ENCODE results near the gene TOB2. TPM values are rescaled to one million over a fixed set of nuclear protein-coding genes. Genes with fewer than 3 reads are reported as not detected.

TOB2 gene
- total and polyA plus RNA-seq, 7 experiments from 2014 or later: 8.2 to 37.8 (median 25.0) TPM

- intact Hi-C loops (cut with micrococcal nuclease): no loop called here
- peaks cover 24 to 77% (median 69%) of the 10 kb centered on the region in 7 donors for H3K4me1 Mint-ChIP-seq
- Histone ChIP-seq H3K27me3 (ENCODE audit: control insufficient read depth in 2 of 2, insufficient read depth in 2 of 2, low read length in 2 of 2) (no peaks in the 10 kb centered on the region), H3K27ac (ENCODE audit: low read depth, low read length) (no peak overlapping the region), H3K9me3 (ENCODE audit: control insufficient read depth in 2 of 3, low read length in 3 of 3) (no peaks in the 10 kb centered on the region), H3K4me3 (ENCODE audit: low read length) (no peak overlapping the region), H3K36me3 (ENCODE audit: control insufficient read depth in 2 of 3, insufficient read depth in 3 of 3, low read length in 3 of 3) (peaks cover 0 to 8% (median 0%) of the 10 kb centered on the region in 3 experiments), H3K4me1 (ENCODE audit: control insufficient read depth in 2 of 2, insufficient read depth in 2 of 2, low read length in 2 of 2) (no peaks in the 10 kb centered on the region)
- ChIA-PET POLR2A (interaction anchor here (0.6 to 1.1 kb wide), 3 partner anchors 22 to 42 kb away, joined by 3 read pairs; no protein-coding TSS in a partner anchor), CTCF (interaction anchor here (0.6 kb wide), 1 partner anchor 78 kb away, joined by 3 read pairs; no protein-coding TSS in a partner anchor)
- no peak for DNase-seq
- H3K36me3 Mint-ChIP-seq: peaks cover 0 to 10% (median 0%) of the 10 kb centered on the region in 5 donors
- H3K27ac Mint-ChIP-seq: peak overlapping the region in 2 of 9 donors; percentile 31 to 80
- ATAC-seq: no peak
- no peaks in the 10 kb centered on the region for H3K9me3 Mint-ChIP-seq
- no peaks in the 10 kb centered on the region for H3K27me3 Mint-ChIP-seq
- no peak overlapping the region for H3K4me3 Mint-ChIP-seq
Measured at GRCh38 chr22:41485033-41485432, 38.4 kb upstream of the TOB2 start.

GRCh38 chr22:41482319-41482935 lies 35.8 kb upstream of the TOB2 start:
- no peak for ATAC-seq
- Mint-ChIP-seq H3K9me3 (no peaks in the 10 kb centered on the region), H3K4me3 (no peak overlapping the region), H3K27ac (peak overlapping the region in 4 of 9 donors; percentile 6 to 54 (median 20)), H3K4me1 (peaks cover 18 to 67% (median 53%) of the 10 kb centered on the region in 7 donors), H3K36me3 (peaks cover 0 to 14% (median 0%) of the 10 kb centered on the region in 5 donors), H3K27me3 (no peaks in the 10 kb centered on the region)
- intact Hi-C loops (cut with micrococcal nuclease): no loop called here
- DNase-seq: no peak
- ChIA-PET POLR2A (interaction anchor here (0.6 to 1.6 kb wide), 5 partner anchors 9 to 621 kb away, joined by 3 to 6 read pairs (median 4); partner anchors contain the start of genes ACO2 and PHF5A), CTCF (no interaction called here)
- Histone ChIP-seq H3K4me3 (ENCODE audit: low read length) (no peak overlapping the region), H3K4me1 (ENCODE audit: control insufficient read depth in 2 of 2, insufficient read depth in 2 of 2, low read length in 2 of 2) (no peaks in the 10 kb centered on the region), H3K36me3 (ENCODE audit: control insufficient read depth in 2 of 3, insufficient read depth in 3 of 3, low read length in 3 of 3) (peaks cover 0 to 14% (median 0%) of the 10 kb centered on the region in 3 experiments), H3K27me3 (ENCODE audit: control insufficient read depth in 2 of 2, insufficient read depth in 2 of 2, low read length in 2 of 2) (no peaks in the 10 kb centered on the region), H3K9me3 (ENCODE audit: control insufficient read depth in 2 of 3, low read length in 3 of 3) (no peaks in the 10 kb centered on the region), H3K27ac (ENCODE audit: low read depth, low read length) (no peak overlapping the region)

- H3K27me3 ChIP-seq (ENCODE audit: control insufficient read depth in 2 of 2, insufficient read depth in 2 of 2, low read length in 2 of 2): no peaks in the 10 kb centered on the region
- peaks cover 18 to 62% (median 48%) of the 10 kb centered on the region in 7 donors for H3K4me1 Mint-ChIP-seq
- H3K4me3 Mint-ChIP-seq: no peak overlapping the region
- no peaks in the 10 kb centered on the region for H3K27me3 Mint-ChIP-seq
- peaks cover 0 to 12% (median 0%) of the 10 kb centered on the region in 5 donors for H3K36me3 Mint-ChIP-seq
- CTCF ChIA-PET: no interaction called here
- no peak overlapping the region for H3K27ac ChIP-seq (ENCODE audit: low read depth, low read length)
- H3K9me3 ChIP-seq (ENCODE audit: control insufficient read depth in 2 of 3, low read length in 3 of 3): no peaks in the 10 kb centered on the region
- no peak overlapping the region for H3K4me3 ChIP-seq (ENCODE audit: low read length)
- no peaks in the 10 kb centered on the region for H3K9me3 Mint-ChIP-seq
- POLR2A ChIA-PET: interaction anchor here (0.6 to 1.6 kb wide), 5 partner anchors 10 to 621 kb away, joined by 3 to 6 read pairs (median 4); partner anchors contain the start of genes ACO2 and PHF5A
- peaks cover 0 to 14% (median 0%) of the 10 kb centered on the region in 3 experiments for H3K36me3 ChIP-seq (ENCODE audit: control insufficient read depth in 2 of 3, insufficient read depth in 3 of 3, low read length in 3 of 3)
- intact Hi-C loops (cut with micrococcal nuclease): no loop called here
- H3K27ac Mint-ChIP-seq: peak overlapping the region in 1 of 9 donors; percentile 6
- H3K4me1 ChIP-seq (ENCODE audit: control insufficient read depth in 2 of 2, insufficient read depth in 2 of 2, low read length in 2 of 2): no peaks in the 10 kb centered on the region
- ATAC-seq (no peak), DNase-seq (no peak)
Measured at GRCh38 chr22:41481925-41482318, 35.3 kb upstream of the TOB2 start.

GRCh38 chr22:41481131-41481830 lies 34.7 kb upstream of the TOB2 start:
- Mint-ChIP-seq H3K9me3 (no peaks in the 10 kb centered on the region), H3K27me3 (no peaks in the 10 kb centered on the region), H3K4me3 (no peak overlapping the region), H3K27ac (peak overlapping the region in 1 of 9 donors; percentile 12), H3K4me1 (peaks cover 18 to 57% (median 46%) of the 10 kb centered on the region in 7 donors), H3K36me3 (peaks cover 0 to 9% (median 0%) of the 10 kb centered on the region in 5 donors)
- Histone ChIP-seq H3K4me3 (ENCODE audit: low read length) (no peak overlapping the region), H3K9me3 (ENCODE audit: control insufficient read depth in 2 of 3, low read length in 3 of 3) (no peaks in the 10 kb centered on the region), H3K27me3 (ENCODE audit: control insufficient read depth in 2 of 2, insufficient read depth in 2 of 2, low read length in 2 of 2) (no peaks in the 10 kb centered on the region), H3K27ac (ENCODE audit: low read depth, low read length) (no peak overlapping the region), H3K4me1 (ENCODE audit: control insufficient read depth in 2 of 2, insufficient read depth in 2 of 2, low read length in 2 of 2) (no peaks in the 10 kb centered on the region), H3K36me3 (ENCODE audit: control insufficient read depth in 2 of 3, insufficient read depth in 3 of 3, low read length in 3 of 3) (peaks cover 0 to 14% (median 0%) of the 10 kb centered on the region in 3 experiments)
- ChIA-PET POLR2A (interaction anchor here (1.2 to 4.0 kb wide), 2 partner anchors 12 to 43 kb away, joined by 3 to 21 read pairs; partner anchors contain the start of genes ACO2 and PHF5A), CTCF (interaction anchor here (0.6 kb wide), 1 partner anchor 12 kb away, joined by 3 read pairs; no protein-coding TSS in a partner anchor)
- intact Hi-C loops (cut with micrococcal nuclease): no loop called here
- ATAC-seq (no peak), DNase-seq (no peak)

GRCh38 chr22:41480397-41480735 lies 33.8 kb upstream of the TOB2 start:
- H3K36me3 Mint-ChIP-seq: peaks cover 0 to 4% (median 0%) of the 10 kb centered on the region in 5 donors
- H3K27ac ChIP-seq (ENCODE audit: low read depth, low read length): no peak overlapping the region
- intact Hi-C loops (cut with micrococcal nuclease): no loop called here
- H3K4me1 ChIP-seq (ENCODE audit: control insufficient read depth in 2 of 2, insufficient read depth in 2 of 2, low read length in 2 of 2): no peaks in the 10 kb centered on the region
- H3K9me3 Mint-ChIP-seq: no peaks in the 10 kb centered on the region
- H3K27me3 Mint-ChIP-seq: no peaks in the 10 kb centered on the region
- POLR2A ChIA-PET: interaction anchor here (1.2 to 4.0 kb wide), 2 partner anchors 11 to 44 kb away, joined by 3 to 21 read pairs; partner anchors contain the start of genes ACO2 and PHF5A
- H3K4me1 Mint-ChIP-seq: peaks cover 14 to 51% (median 40%) of the 10 kb centered on the region in 7 donors
- no peak for DNase-seq
- no peak for ATAC-seq
- CTCF ChIA-PET: no interaction called here
- H3K4me3 Mint-ChIP-seq: no peak overlapping the region
- H3K36me3 ChIP-seq (ENCODE audit: control insufficient read depth in 2 of 3, insufficient read depth in 3 of 3, low read length in 3 of 3): peaks cover 0 to 14% (median 0%) of the 10 kb centered on the region in 3 experiments
- no peak overlapping the region for H3K4me3 ChIP-seq (ENCODE audit: low read length)
- no peaks in the 10 kb centered on the region for H3K9me3 ChIP-seq (ENCODE audit: control insufficient read depth in 2 of 3, low read length in 3 of 3)
- H3K27ac Mint-ChIP-seq: no peak overlapping the region
- H3K27me3 ChIP-seq (ENCODE audit: control insufficient read depth in 2 of 2, insufficient read depth in 2 of 2, low read length in 2 of 2): no peaks in the 10 kb centered on the region

- Histone ChIP-seq H3K9me3 (ENCODE audit: control insufficient read depth in 2 of 3, low read length in 3 of 3) (no peaks in the 10 kb centered on the region), H3K4me3 (ENCODE audit: low read length) (no peak overlapping the region), H3K4me1 (ENCODE audit: control insufficient read depth in 2 of 2, insufficient read depth in 2 of 2, low read length in 2 of 2) (no peaks in the 10 kb centered on the region), H3K36me3 (ENCODE audit: control insufficient read depth in 2 of 3, insufficient read depth in 3 of 3, low read length in 3 of 3) (peaks cover 0 to 14% (median 0%) of the 10 kb centered on the region in 3 experiments), H3K27me3 (ENCODE audit: control insufficient read depth in 2 of 2, insufficient read depth in 2 of 2, low read length in 2 of 2) (no peaks in the 10 kb centered on the region), H3K27ac (ENCODE audit: low read depth, low read length) (no peak overlapping the region)
- CTCF ChIA-PET: interaction anchor here (0.6 kb wide), 1 partner anchor 1181 kb away, joined by 3 read pairs; no protein-coding TSS in a partner anchor
- no peak for ATAC-seq
- H3K36me3 Mint-ChIP-seq: peaks cover 0 to 4% (median 0%) of the 10 kb centered on the region in 5 donors
- POLR2A ChIA-PET: interaction anchor here (4.0 kb wide), 1 partner anchor 11 kb away, joined by 21 read pairs; the partner anchor contains the start of genes ACO2 and PHF5A
- no peaks in the 10 kb centered on the region for H3K9me3 Mint-ChIP-seq
- no peaks in the 10 kb centered on the region for H3K27me3 Mint-ChIP-seq
- no peak overlapping the region for H3K4me3 Mint-ChIP-seq
- no peak overlapping the region for H3K27ac Mint-ChIP-seq
- intact Hi-C loops (cut with micrococcal nuclease): no loop called here
- peaks cover 11 to 47% (median 35%) of the 10 kb centered on the region in 7 donors for H3K4me1 Mint-ChIP-seq
- no peak for DNase-seq
Measured at GRCh38 chr22:41479671-41480396, 33.2 kb upstream of the TOB2 start.
